ENCODE data around the gene ZBTB40.
A peak's percentile ranks its signal among the peaks of the same experiment; 100 is the strongest.

Gene ZBTB40

DNA sequence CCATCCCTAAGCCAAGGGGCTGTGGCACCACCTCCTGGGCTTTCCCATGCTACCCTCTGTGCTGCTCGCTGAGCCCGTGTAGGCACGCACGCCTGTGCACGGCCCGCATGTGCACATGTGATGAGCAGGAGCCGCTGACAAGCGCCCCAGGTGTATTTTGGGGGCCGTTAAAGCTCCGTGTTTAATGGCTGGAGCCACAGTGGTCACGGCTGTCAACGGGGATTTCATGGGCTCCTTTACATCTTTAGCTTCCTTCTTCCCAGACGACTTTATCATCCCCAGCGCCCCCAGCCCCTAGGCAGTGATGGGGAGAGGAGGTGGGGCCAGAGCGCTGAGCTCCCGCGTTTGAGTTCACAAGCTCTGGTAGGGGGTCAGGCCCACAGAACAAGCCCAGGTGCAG, 99.9 kb downstream of the ZBTB40 start:
- no peaks in the 10 kb centered on the region for H3K9me3 ChIP-seq (ENCODE audit: control insufficient read depth, low read depth, low read length)
- peaks cover 12% of the 10 kb centered on the region for H3K4me1 ChIP-seq (ENCODE audit: control insufficient read depth, low read depth, low read length)
- no peak overlapping the region for H3K27ac ChIP-seq (ENCODE audit: low read length)
- H3K36me3 ChIP-seq (ENCODE audit: control insufficient read depth, low read depth, low read length), result no peaks in the 10 kb centered on the region
- H3K9ac ChIP-seq (ENCODE audit: low read length), result no peak overlapping the region
- H3K4me3 ChIP-seq (ENCODE audit: low read length), result no peak overlapping the region
- H3K27me3 ChIP-seq (ENCODE audit: control insufficient read depth, insufficient read depth, low read length), result peaks cover 16% of the 10 kb centered on the region

DNA sequence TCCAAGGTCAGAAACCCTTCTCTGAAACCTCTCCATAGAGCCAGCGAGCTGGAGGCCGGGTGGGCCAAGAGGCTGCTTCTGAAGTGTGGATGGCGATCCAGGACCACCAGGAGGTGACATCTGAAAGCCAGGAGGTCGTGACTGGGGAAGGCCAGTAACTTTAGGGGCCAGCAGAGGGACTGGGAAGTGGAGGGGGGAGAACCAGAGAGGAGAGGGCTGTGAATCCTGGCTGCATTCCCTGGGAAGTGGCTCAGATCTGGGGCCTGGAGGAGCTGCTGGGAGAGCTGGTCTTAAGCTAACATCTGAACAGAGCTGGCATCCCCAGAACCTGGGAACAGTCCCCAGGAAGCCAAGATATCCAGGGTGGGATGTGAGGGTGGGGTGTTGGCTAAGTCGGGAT, 100.4 kb downstream of the ZBTB40 start:
- Histone ChIP-seq H3K27me3 (ENCODE audit: control insufficient read depth, insufficient read depth, low read length) (peaks cover 18% of the 10 kb centered on the region), H3K4me3 (ENCODE audit: low read length) (no peak overlapping the region), H3K9me3 (ENCODE audit: control insufficient read depth, low read depth, low read length) (no peaks in the 10 kb centered on the region), H3K9ac (ENCODE audit: low read length) (no peak overlapping the region), H3K36me3 (ENCODE audit: control insufficient read depth, low read depth, low read length) (no peaks in the 10 kb centered on the region), H3K4me1 (ENCODE audit: control insufficient read depth, low read depth, low read length) (peaks cover 16% of the 10 kb centered on the region), H3K27ac (ENCODE audit: low read length) (no peak overlapping the region)

- Histone ChIP-seq H3K27ac (ENCODE audit: low read length) (no peak overlapping the region), H3K9ac (ENCODE audit: low read length) (no peak overlapping the region), H3K9me3 (ENCODE audit: control insufficient read depth, low read depth, low read length) (no peaks in the 10 kb centered on the region), H3K4me3 (ENCODE audit: low read length) (no peak overlapping the region), H3K27me3 (ENCODE audit: control insufficient read depth, insufficient read depth, low read length) (peaks cover 7% of the 10 kb centered on the region), H3K4me1 (ENCODE audit: control insufficient read depth, low read depth, low read length) (peaks cover 20% of the 10 kb centered on the region), H3K36me3 (ENCODE audit: control insufficient read depth, low read depth, low read length) (no peaks in the 10 kb centered on the region)
Observed at GRCh38 chr1:22553104-22553880, 101.6 kb downstream of the ZBTB40 start.

DNA sequence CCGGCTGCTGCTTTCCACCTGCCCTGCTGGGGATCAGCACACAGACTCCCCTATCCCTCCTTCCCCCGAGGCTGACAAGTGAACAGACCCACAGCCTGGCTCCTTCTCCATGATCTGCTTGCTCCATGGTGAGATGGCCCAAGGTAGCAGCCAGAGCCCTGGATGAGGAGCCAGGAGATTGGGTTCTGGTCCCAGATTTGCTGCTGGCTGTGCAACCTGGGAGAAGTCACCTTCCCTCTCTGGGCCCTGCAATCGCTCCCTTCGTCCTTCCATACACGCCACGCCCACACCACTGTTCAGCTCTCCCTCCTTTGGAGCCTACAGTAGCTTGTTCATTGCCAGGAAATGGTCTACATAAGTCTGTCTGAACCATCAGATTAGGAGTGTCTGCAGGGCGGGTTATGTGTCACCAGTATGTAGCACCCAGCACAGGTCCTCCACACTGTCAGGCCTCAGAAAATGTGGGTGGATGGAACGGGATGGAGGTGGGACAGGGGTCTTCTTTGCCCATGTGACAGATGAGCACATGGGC, 102.4 kb downstream of the ZBTB40 start:
- Histone ChIP-seq H3K9me3 (ENCODE audit: control insufficient read depth, low read depth, low read length) (no peaks in the 10 kb centered on the region), H3K4me1 (ENCODE audit: control insufficient read depth, low read depth, low read length) (peaks cover 20% of the 10 kb centered on the region), H3K4me3 (ENCODE audit: low read length) (no peak overlapping the region), H3K27ac (ENCODE audit: low read length) (no peak overlapping the region), H3K27me3 (ENCODE audit: control insufficient read depth, insufficient read depth, low read length) (peaks cover 6% of the 10 kb centered on the region), H3K9ac (ENCODE audit: low read length) (no peak overlapping the region), H3K36me3 (ENCODE audit: control insufficient read depth, low read depth, low read length) (no peaks in the 10 kb centered on the region)

DNA sequence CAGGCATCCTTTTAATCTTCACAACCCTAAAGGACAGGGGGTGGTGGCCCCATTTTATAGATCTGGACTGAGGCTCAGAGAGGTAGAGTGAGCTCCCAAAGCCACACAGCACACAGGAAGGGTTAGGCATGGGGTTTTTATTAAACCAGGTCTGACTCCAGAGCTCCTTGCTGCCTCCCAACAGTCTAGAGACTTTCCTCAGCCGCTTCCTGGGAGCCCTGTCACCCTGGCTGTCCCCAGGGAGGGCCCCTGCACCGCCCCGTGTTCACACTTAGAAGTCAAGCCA, 103.7 kb downstream of the ZBTB40 start:
- Histone ChIP-seq H3K4me1 (ENCODE audit: control insufficient read depth, low read depth, low read length) (peaks cover 20% of the 10 kb centered on the region), H3K4me3 (ENCODE audit: low read length) (no peak overlapping the region), H3K27ac (ENCODE audit: low read length) (no peak overlapping the region), H3K36me3 (ENCODE audit: control insufficient read depth, low read depth, low read length) (no peaks in the 10 kb centered on the region), H3K9ac (ENCODE audit: low read length) (no peak overlapping the region), H3K9me3 (ENCODE audit: control insufficient read depth, low read depth, low read length) (no peaks in the 10 kb centered on the region), H3K27me3 (ENCODE audit: control insufficient read depth, insufficient read depth, low read length) (peaks cover 6% of the 10 kb centered on the region)

- no peak overlapping the region for H3K9ac ChIP-seq (ENCODE audit: low read length)
- peaks cover 20% of the 10 kb centered on the region for H3K4me1 ChIP-seq (ENCODE audit: control insufficient read depth, low read depth, low read length)
- peaks cover 15% of the 10 kb centered on the region for H3K27me3 ChIP-seq (ENCODE audit: control insufficient read depth, insufficient read depth, low read length)
- no peaks in the 10 kb centered on the region for H3K36me3 ChIP-seq (ENCODE audit: control insufficient read depth, low read depth, low read length)
- H3K9me3 ChIP-seq (ENCODE audit: control insufficient read depth, low read depth, low read length), result no peaks in the 10 kb centered on the region
- no peak overlapping the region for H3K4me3 ChIP-seq (ENCODE audit: low read length)
- no peak overlapping the region for H3K27ac ChIP-seq (ENCODE audit: low read length)
Observed at GRCh38 chr1:22556391-22557104, 104.9 kb downstream of the ZBTB40 start.

GRCh38 chr1:22557341-22557950, 105.8 kb downstream of the ZBTB40 start:
- peaks cover 24% of the 10 kb centered on the region for H3K27me3 ChIP-seq (ENCODE audit: control insufficient read depth, insufficient read depth, low read length)
- peaks cover 20% of the 10 kb centered on the region for H3K4me1 ChIP-seq (ENCODE audit: control insufficient read depth, low read depth, low read length)
- H3K36me3 ChIP-seq (ENCODE audit: control insufficient read depth, low read depth, low read length), result no peaks in the 10 kb centered on the region
- H3K9me3 ChIP-seq (ENCODE audit: control insufficient read depth, low read depth, low read length), result no peaks in the 10 kb centered on the region
- H3K4me3 ChIP-seq (ENCODE audit: low read length), result no peak overlapping the region
- no peak overlapping the region for H3K9ac ChIP-seq (ENCODE audit: low read length)
- H3K27ac ChIP-seq (ENCODE audit: low read length), result no peak overlapping the region

DNA sequence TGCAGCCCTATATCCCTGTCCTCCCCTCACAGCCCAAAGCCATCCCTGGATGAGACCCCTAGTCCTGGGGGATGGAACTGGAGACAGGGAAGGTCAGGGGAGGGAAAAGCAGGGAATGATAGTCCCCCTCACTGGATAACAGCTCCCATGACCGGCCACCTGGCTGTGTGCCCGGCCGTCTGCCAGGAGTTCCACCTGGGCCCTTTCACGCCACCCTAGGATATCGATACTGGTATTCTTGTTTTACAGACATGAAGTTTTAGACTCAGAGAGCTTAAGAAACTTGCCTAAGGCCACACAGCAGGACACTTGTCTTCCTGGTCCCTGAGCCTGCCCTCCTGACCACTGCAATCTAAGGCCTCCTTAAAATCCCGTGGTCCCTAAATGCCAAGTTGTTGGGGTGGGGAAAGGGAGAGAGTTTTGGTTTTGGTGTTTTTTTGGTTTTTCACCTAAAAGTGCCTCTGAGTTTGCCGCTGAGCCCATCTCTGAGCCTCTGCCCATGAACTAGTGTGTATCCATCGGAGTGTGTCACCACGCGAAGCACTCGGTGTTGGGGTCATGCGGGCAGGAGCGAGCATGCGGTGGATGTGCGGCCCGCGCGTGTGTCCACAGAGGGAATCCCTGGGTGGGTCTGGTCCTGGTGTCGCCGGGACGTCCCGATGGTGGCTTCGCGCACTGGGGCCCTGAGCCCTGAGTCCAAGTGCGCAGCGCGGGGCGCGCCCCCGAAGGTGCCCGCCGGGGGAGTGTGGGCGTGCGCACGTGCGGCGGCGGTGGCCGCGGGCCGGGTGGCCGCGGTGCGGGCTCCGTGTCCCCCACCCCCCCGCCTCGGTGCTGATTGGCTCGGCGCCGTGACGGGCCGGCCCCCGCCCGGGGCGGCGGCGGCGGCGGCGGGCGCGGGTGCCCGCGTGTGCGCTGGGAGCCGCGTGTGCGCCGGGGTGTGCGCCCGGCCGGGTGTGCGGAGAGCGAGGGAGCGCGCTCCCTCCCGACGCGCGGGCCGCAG, 111.2 kb downstream of the ZBTB40 start, which contains the start of gene EPHA8:
TSS of gene EPHA8 (plus strand) at position 906 of the 1,000 bp plus-strand sequence. CDS start 147 bp downstream, outside the sequence.
- Histone ChIP-seq H3K4me3 (ENCODE audit: low read length) (peak within 1 kb of the TSS; percentile 51), H3K9me3 (ENCODE audit: control insufficient read depth, low read depth, low read length) (no peaks in the 10 kb centered on the region), H3K4me1 (ENCODE audit: control insufficient read depth, low read depth, low read length) (peaks cover 5% of the 10 kb centered on the region), H3K9ac (ENCODE audit: low read length) (no peak within 1 kb of the TSS), H3K27ac (ENCODE audit: low read length) (no peak within 1 kb of the TSS), H3K27me3 (ENCODE audit: control insufficient read depth, insufficient read depth, low read length) (peaks cover 40% of the 10 kb centered on the region), H3K36me3 (ENCODE audit: control insufficient read depth, low read depth, low read length) (no peaks in the 10 kb centered on the region)

DNA sequence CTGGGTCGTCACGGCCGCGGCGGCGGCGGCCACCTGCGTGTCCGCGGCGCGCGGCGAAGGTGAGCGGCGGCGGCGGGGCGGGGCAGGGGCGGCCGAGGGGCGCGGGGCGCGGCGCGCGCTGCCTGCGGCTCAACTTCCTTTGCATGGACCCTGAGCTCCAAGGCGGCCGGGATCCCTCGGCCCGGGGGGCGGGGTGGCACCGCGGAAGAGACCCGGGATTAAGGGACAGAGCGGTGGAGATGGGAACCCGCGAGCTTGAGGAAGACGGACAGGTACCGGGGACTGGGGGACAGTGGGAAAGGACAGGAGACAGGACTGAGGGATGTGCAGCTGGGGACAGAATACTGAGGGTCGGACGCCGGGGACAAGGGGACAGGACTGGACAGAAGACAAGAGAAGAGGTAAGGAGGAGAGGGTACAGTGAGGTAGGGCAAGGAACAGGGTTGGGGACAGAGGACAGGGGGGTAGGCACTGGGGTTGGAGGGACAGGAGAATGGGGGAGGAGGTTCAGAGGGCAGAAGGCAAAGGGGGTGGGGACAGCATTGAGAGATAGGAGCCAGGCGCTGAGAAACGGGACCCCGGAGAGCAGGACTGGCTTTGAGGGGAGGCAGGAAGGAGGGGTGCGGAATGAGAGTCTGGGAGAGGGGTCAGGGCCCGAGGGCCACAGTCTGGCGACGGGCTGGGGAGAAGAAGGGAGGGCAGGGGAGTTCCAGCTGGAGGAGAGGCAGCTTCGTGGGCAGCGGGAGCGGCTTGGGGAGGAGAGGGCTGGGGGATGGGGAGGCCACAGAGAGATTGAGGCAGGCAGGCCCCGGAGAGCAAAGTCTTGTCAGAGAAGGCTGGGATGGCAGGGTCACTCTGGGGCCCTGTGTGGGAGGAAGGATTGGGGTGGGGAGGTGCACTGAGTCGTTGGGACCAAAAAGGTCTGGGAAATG, 112.3 kb downstream of the ZBTB40 start:
- H3K27me3 ChIP-seq (ENCODE audit: control insufficient read depth, insufficient read depth, low read length), result peaks cover 40% of the 10 kb centered on the region
- H3K4me1 ChIP-seq (ENCODE audit: control insufficient read depth, low read depth, low read length), result peaks cover 5% of the 10 kb centered on the region
- no peaks in the 10 kb centered on the region for H3K36me3 ChIP-seq (ENCODE audit: control insufficient read depth, low read depth, low read length)
- H3K4me3 ChIP-seq (ENCODE audit: low read length), result peak overlapping the region; percentile 47
- H3K9ac ChIP-seq (ENCODE audit: low read length), result no peak overlapping the region
- no peak overlapping the region for H3K27ac ChIP-seq (ENCODE audit: low read length)
- no peaks in the 10 kb centered on the region for H3K9me3 ChIP-seq (ENCODE audit: control insufficient read depth, low read depth, low read length)

DNA sequence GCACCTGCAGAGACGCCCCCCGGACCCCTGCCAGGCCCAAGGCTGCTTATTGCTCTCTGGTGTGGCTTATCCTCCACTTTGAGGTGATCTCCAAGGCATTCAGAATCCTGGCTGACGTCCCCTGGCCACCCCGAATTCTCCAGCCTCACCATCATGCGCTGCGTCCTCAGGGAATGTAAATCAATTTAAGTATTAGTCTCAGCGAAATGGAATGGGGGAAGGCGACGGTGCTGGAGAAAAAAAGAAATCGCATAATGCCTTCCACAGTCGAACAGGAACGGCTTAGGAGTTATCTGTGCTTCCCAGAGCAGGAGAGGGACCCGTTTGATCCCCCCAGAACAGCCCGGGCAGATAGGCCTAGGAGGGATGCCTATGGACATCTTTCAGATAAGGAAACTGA, 114.5 kb downstream of the ZBTB40 start:
- H3K36me3 ChIP-seq (ENCODE audit: control insufficient read depth, low read depth, low read length), result no peaks in the 10 kb centered on the region
- H3K4me3 ChIP-seq (ENCODE audit: low read length), result no peak overlapping the region
- no peak overlapping the region for H3K9ac ChIP-seq (ENCODE audit: low read length)
- H3K9me3 ChIP-seq (ENCODE audit: control insufficient read depth, low read depth, low read length), result no peaks in the 10 kb centered on the region
- no peak overlapping the region for H3K27ac ChIP-seq (ENCODE audit: low read length)
- H3K4me1 ChIP-seq (ENCODE audit: control insufficient read depth, low read depth, low read length), result peaks cover 5% of the 10 kb centered on the region
- peaks cover 36% of the 10 kb centered on the region for H3K27me3 ChIP-seq (ENCODE audit: control insufficient read depth, insufficient read depth, low read length)
